ENCODE data around the gene CCDC57.

- TF ChIP-seq CTCF (IDR thresholded peaks at IDR 0.05) (no peak), POLR2A (IDR thresholded peaks at IDR 0.05) (no peak)
These were observed 107.2 kb downstream of the CCDC57 start for GRCh38 chr17:82105417-82105881.

All from esophagus squamous epithelium (tissue), 4 donors.